Hematopoietic multipotent progenitor cell treated with erythropoietin and hydrocortisone succinate and interleukin-3 and kit ligand, for 4 days (in vitro differentiated cells): ENCODE results near the gene SLC38A10.
A peak's percentile ranks its signal among the peaks of the same experiment; 100 is the strongest.

ENCODE experiments used
- DNase-seq: peaks from one replicate; pipeline ENCODE4 v3.0.0-alpha.2; 2015

The SLC38A10 gene

GRCh38 chr17:81295676-81296381 is 722 bp upstream of the SLC38A10 start:
- DNase-seq: peak; percentile 87

- peak; percentile 53 for DNase-seq
Measured at GRCh38 chr17:81294512-81295030, 536 bp downstream of the SLC38A10 start.

- no peak for DNase-seq
Measured at GRCh38 chr17:81292450-81292849, 2.7 kb downstream of the SLC38A10 start.

GRCh38 chr17:81291662-81292061 is 3.4 kb downstream of the SLC38A10 start:
- DNase-seq: peak; percentile 82

- DNase-seq: no peak
Measured at GRCh38 chr17:81290230-81290629, 4.9 kb downstream of the SLC38A10 start.

- no peak for DNase-seq
Measured at GRCh38 chr17:81289627-81290026, 5.5 kb downstream of the SLC38A10 start.

- DNase-seq: no peak
Measured at GRCh38 chr17:81288715-81289114, 6.4 kb downstream of the SLC38A10 start.

GRCh38 chr17:81287741-81288430 is 7.2 kb downstream of the SLC38A10 start:
- no peak for DNase-seq

GRCh38 chr17:81287152-81287551 is 8.0 kb downstream of the SLC38A10 start:
- no peak for DNase-seq

- DNase-seq: no peak
Measured at GRCh38 chr17:81286491-81287145, 8.5 kb downstream of the SLC38A10 start.

- DNase-seq: no peak
Measured at GRCh38 chr17:81285894-81286293, 9.2 kb downstream of the SLC38A10 start.

- DNase-seq: peak; percentile 85
Measured at GRCh38 chr17:81285179-81285878, 9.8 kb downstream of the SLC38A10 start.

- DNase-seq: no peak
Measured at GRCh38 chr17:81282876-81283275, 12.2 kb downstream of the SLC38A10 start.

- DNase-seq: no peak
Measured at GRCh38 chr17:81282141-81282540, 13.0 kb downstream of the SLC38A10 start.

- DNase-seq: no peak
Measured at GRCh38 chr17:81280571-81280970, 14.5 kb downstream of the SLC38A10 start.

- no peak for DNase-seq
Measured at GRCh38 chr17:81279278-81280275, 15.5 kb downstream of the SLC38A10 start.

GRCh38 chr17:81278831-81279230 is 16.3 kb downstream of the SLC38A10 start:
- DNase-seq: no peak

GRCh38 chr17:81277946-81278693 is 17.0 kb downstream of the SLC38A10 start:
- no peak for DNase-seq

GRCh38 chr17:81277421-81277820 is 17.7 kb downstream of the SLC38A10 start:
- no peak for DNase-seq

- no peak for DNase-seq
Measured at GRCh38 chr17:81276781-81277180, 18.3 kb downstream of the SLC38A10 start.

GRCh38 chr17:81274471-81274855 is 20.6 kb downstream of the SLC38A10 start:
- no peak for DNase-seq
